T-cell (primary cell): ENCODE data around the gene PKD2L2. TPM values are rescaled to one million over a fixed set of nuclear protein-coding genes. Genes with fewer than 3 reads are reported as not detected.
A peak's percentile ranks its signal among the peaks of the same experiment; 100 is the strongest.

Source experiments
- ATAC-seq, 4 experiments: fragments of 200-7000 bp in 3 of 4; fragments of 150-1000 bp in 1 of 4; cut with Tn5 transposase; replicated peaks in 1 of 4; 1 replicate in 3 of 4; 2 replicates in 1 of 4; pipeline ENCODE4 v1.10.0; 2021; ENCODE audit warnings: moderate library complexity in 3 of 4, mild to moderate bottlenecking in 2 of 4, moderate number of reproducible peaks in 1 of 4
- CTCF ChIA-PET, 2 donors: fragments of 300-600 bp; sonication (Branson Sonifier 250); formaldehyde crosslinking; loops; one replicate each; lab custom pipeline; 2022; ENCODE audit warnings: antibody characterized with exemption in 2 of 2; lab: Charles Lee
- POLR2A ChIA-PET, 2 donors: fragments of 300-600 bp; sonication (Branson Sonifier 250); formaldehyde crosslinking; loops; one replicate each; lab custom pipeline; 2022; ENCODE audit warnings: antibody characterized with exemption in 2 of 2; lab: Charles Lee
- DNase-seq, 35 experiments: peaks; one replicate each; pipeline versions ENCODE4 v3.0.0 to v3.0.0-alpha.2; 2013 to 2023
- H3K27ac ChIP-seq: one replicate; pipeline ENCODE4 v1.5.1; 2013; ENCODE audit warnings: low read length
- H3K27me3 ChIP-seq, 2 experiments: replicated peaks in 1 of 2; 1 replicate in 1 of 2; 2 replicates in 1 of 2; pipeline versions ENCODE4 v1.6.1 to v1.7.0; 2013; ENCODE audit warnings: low read length in 1 of 2, mixed read lengths in 1 of 2; ENCODE audit not compliant: control insufficient read depth in 2 of 2, insufficient read depth in 2 of 2; ENCODE audit errors: extremely low read depth in 1 of 2
- H3K36me3 ChIP-seq, 2 donors: 1 replicate in 1 of 2; 2 replicates in 1 of 2; pipeline versions ENCODE4 v1.6.1 to v1.7.0; 2013; ENCODE audit warnings: low read length in 1 of 2; ENCODE audit not compliant: control insufficient read depth in 2 of 2, insufficient read depth in 1 of 2; ENCODE audit errors: extremely low read depth in 1 of 2
- H3K4me1 ChIP-seq, 2 experiments: 1 replicate in 1 of 2; 2 replicates in 1 of 2; pipeline versions ENCODE4 v1.6.1 to v1.7.0; 2013; ENCODE audit warnings: low read length in 2 of 2, mixed read lengths in 1 of 2; ENCODE audit not compliant: insufficient read depth in 2 of 2, control insufficient read depth in 1 of 2; ENCODE audit errors: extremely low read depth in 1 of 2
- H3K4me3 ChIP-seq, 2 donors: 1 replicate in 1 of 2; 2 replicates in 1 of 2; pipeline versions ENCODE4 v1.5.1 to v1.7.0; 2013; ENCODE audit warnings: mild to moderate bottlenecking in 2 of 2, low read length in 1 of 2, moderate library complexity in 1 of 2; ENCODE audit not compliant: control insufficient read depth in 1 of 2; ENCODE audit errors: extremely low read depth in 1 of 2
- H3K9me3 ChIP-seq: 2 replicates; pipeline ENCODE4 v1.7.0; 2013
- H3K27ac Mint-ChIP-seq, 2 donors: one replicate each; pipeline ENCODE4 v1.8.0; 2020 to 2021; ENCODE audit warnings: mild to moderate bottlenecking in 2 of 2, mixed read lengths in 2 of 2
- H3K27me3 Mint-ChIP-seq, 2 donors: one replicate each; pipeline ENCODE4 v1.8.0; 2021 to 2022; ENCODE audit warnings: mixed read lengths in 2 of 2
- H3K36me3 Mint-ChIP-seq: one replicate; pipeline ENCODE4 v1.8.0; 2021; ENCODE audit warnings: mixed read lengths
- H3K4me1 Mint-ChIP-seq, 3 donors: one replicate each; pipeline ENCODE4 v1.8.0; 2020 to 2022; ENCODE audit warnings: mixed read lengths in 3 of 3, mild to moderate bottlenecking in 1 of 3
- H3K4me3 Mint-ChIP-seq, 3 donors: one replicate each; pipeline ENCODE4 v1.8.0; 2020 to 2022; ENCODE audit warnings: mild to moderate bottlenecking in 3 of 3, mixed read lengths in 3 of 3, moderate library complexity in 3 of 3
- H3K9me3 Mint-ChIP-seq, 3 donors: one replicate each; pipeline ENCODE4 v1.8.0; 2020 to 2022; ENCODE audit warnings: mixed read lengths in 3 of 3
- WGBS: methylation state at CpG from one replicate; pipeline ENCODE4 v1.1.5; 2013; ENCODE audit warnings: missing lambda C conversion rate; ENCODE audit not compliant: insufficient coverage; 5-methylcytosine and 5-hydroxymethylcytosine counted together
- total RNA-seq, 35 experiments: library from RNA in 6 of 35; stranded (reverse) in 6 of 35; fragments of 120-200 nt in 1 of 35; gene quantifications; one replicate each; pipeline versions ENCODE4 v1.2.1 to v1.2.4 and lab custom pipeline; 2013 to 2026

The PKD2L2 gene
- total RNA-seq, 5 donors from 2014 or later (not counting 1 experiment from before 2014, with no cell fraction given): not detected

DNA sequence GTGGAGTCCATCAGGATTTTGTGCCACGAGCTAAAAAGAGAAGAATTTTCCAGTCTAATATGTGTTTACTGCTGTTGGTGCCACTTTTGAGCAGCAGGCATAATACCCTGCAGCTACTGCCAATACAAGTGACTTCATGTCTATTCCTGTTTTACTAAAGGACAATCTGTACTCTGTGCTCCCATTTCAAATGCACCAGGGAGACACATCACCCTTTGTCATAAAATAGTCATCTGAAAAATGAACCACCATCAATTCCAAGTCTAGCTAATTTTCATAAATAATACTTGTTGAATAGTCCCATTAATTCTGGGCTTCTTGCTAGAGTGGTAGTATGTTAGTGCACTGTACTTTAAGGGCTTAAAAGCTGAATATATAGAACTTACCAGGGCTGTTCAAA is 8.9 kb upstream of the PKD2L2 start:
- H3K4me1 ChIP-seq: no peaks in the 10 kb centered on the region
- no CpG with 5 or more reads among the region's 1 CpG for WGBS
- ChIA-PET POLR2A (interaction anchor here in 1 of 2 donors (1.0 kb wide), 1 partner anchor 33 kb away, joined by 3 read pairs; no protein-coding TSS in a partner anchor), CTCF (no interaction called here)
- H3K27me3 Mint-ChIP-seq: no peaks in the 10 kb centered on the region
- no peak overlapping the region for H3K27ac ChIP-seq
- H3K4me3 Mint-ChIP-seq: no peak overlapping the region
- ATAC-seq: no peak
- no peak for DNase-seq
- no peaks in the 10 kb centered on the region for H3K27me3 ChIP-seq
- no peaks in the 10 kb centered on the region for H3K4me1 Mint-ChIP-seq
- peaks cover 6% of the 10 kb centered on the region for H3K36me3 Mint-ChIP-seq
- H3K27ac Mint-ChIP-seq: no peak overlapping the region
- H3K9me3 ChIP-seq: no peaks in the 10 kb centered on the region
- H3K36me3 ChIP-seq: no peaks in the 10 kb centered on the region
- H3K9me3 Mint-ChIP-seq: no peaks in the 10 kb centered on the region
- H3K4me3 ChIP-seq: no peak overlapping the region

DNA sequence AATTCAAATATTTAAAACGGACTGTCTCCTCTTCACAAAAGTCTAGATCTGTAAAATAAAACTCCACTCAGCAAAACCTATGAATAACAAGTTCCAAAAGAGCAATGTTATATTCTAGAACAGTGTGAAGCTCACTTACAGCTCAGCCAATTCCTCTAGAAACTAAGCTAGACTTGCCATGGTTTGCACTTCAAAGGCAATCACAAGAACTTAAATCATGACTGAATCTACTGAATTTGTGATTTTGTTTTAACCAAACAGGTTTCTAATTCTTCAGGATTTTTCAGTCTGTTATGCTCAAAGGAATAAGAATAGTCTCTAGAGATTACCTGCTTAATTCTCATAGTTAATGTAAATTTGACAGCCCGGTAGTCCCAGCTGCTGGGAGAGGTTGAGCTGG is 1.4 kb upstream of the PKD2L2 start:
- H3K4me3 Mint-ChIP-seq: peak overlapping the region in 1 of 3 donors; percentile 87
- ChIA-PET POLR2A (no interaction called here), CTCF (interaction anchor here (0.8 to 1.7 kb wide), 2 partner anchors 109 to 148 kb away, joined by 3 to 4 read pairs; no protein-coding TSS in a partner anchor)
- no peak for ATAC-seq
- H3K27me3 Mint-ChIP-seq: no peaks in the 10 kb centered on the region
- peaks cover 3% of the 10 kb centered on the region for H3K36me3 Mint-ChIP-seq
- H3K36me3 ChIP-seq: no peaks in the 10 kb centered on the region
- WGBS: no CpG with 5 or more reads among the region's 2 CpGs
- no peaks in the 10 kb centered on the region for H3K9me3 ChIP-seq
- peak in 1 of 35 experiments; percentile 3 for DNase-seq
- H3K9me3 Mint-ChIP-seq: no peaks in the 10 kb centered on the region
- no peak overlapping the region for H3K4me3 ChIP-seq
- H3K27ac Mint-ChIP-seq: no peak overlapping the region
- peaks cover 23 to 26% (median 24%) of the 10 kb centered on the region in 3 donors for H3K4me1 Mint-ChIP-seq
- peaks cover 2 to 16% of the 10 kb centered on the region in 2 experiments for H3K4me1 ChIP-seq
- no peaks in the 10 kb centered on the region for H3K27me3 ChIP-seq
- H3K27ac ChIP-seq: peak overlapping the region; percentile 94

DNA sequence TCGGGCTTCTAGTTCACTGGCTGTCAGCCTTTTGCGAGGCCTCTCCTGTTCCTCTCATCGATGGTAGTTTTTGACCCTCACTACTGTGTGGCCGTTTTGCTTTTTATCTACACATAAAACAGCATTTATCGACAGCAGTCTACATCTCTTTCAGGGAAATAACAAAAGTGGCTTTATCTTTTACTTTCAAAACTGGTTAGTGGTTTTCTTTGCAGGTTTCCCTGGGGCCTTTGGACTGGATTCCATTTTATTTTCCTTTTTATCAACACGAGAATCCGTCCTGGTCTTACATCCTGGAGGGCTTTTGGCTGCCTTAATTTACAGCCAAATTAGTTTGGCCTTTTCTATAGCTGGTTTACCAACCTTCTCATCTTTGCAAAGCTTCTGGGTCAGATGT is 793 bp upstream of the PKD2L2 start:
- Mint-ChIP-seq H3K4me1 (peaks cover 23 to 26% (median 24%) of the 10 kb centered on the region in 3 donors), H3K27ac (peak overlapping the region; percentile 86 to 91), H3K9me3 (no peaks in the 10 kb centered on the region), H3K4me3 (peak overlapping the region; percentile 85 to 87 (median 85)), H3K27me3 (no peaks in the 10 kb centered on the region), H3K36me3 (no peaks in the 10 kb centered on the region)
- Histone ChIP-seq H3K36me3 (no peaks in the 10 kb centered on the region), H3K27ac (peak overlapping the region; percentile 94), H3K27me3 (no peaks in the 10 kb centered on the region), H3K9me3 (no peaks in the 10 kb centered on the region), H3K4me3 (peak overlapping the region; percentile 52 to 74), H3K4me1 (peaks cover 2 to 16% of the 10 kb centered on the region in 2 experiments)
- ATAC-seq (no peak), DNase-seq (no peak)
- ChIA-PET POLR2A (no interaction called here), CTCF (interaction anchor here (0.7 to 1.7 kb wide), 5 partner anchors 110 to 464 kb away, joined by 3 to 4 read pairs (median 4); partner anchors contain the start of gene KDM3B (in 1 of the 2))
- WGBS: 55% methylated on average over 5 of the region's 7 CpGs

DNA sequence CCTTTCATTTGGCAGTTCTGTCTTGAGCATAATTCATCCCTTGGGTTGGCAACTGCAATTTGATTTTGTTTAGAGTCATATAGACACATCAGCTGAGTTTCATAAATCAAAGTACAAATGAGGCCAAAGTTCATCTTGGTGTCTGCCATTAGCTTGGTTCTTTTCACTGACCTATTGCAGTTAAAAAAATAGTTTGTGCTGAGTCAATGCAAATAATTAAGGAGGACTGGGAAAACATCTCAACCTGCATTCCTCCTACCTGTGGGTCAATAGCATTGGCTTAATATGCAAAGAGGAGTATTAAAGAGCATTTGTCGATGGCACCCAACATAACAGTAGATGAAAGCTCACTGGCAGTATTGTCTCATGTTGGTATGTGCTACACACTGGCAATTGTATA is 1.6 kb downstream of the PKD2L2 start:
- peaks cover 2 to 16% of the 10 kb centered on the region in 2 experiments for H3K4me1 ChIP-seq
- no peaks in the 10 kb centered on the region for H3K36me3 ChIP-seq
- H3K27me3 ChIP-seq: no peaks in the 10 kb centered on the region
- WGBS: no CpG with 5 or more reads among the region's 1 CpG
- no peak overlapping the region for H3K4me3 Mint-ChIP-seq
- ChIA-PET POLR2A (no interaction called here), CTCF (interaction anchor here in 1 of 2 donors (0.6 to 0.7 kb wide), 4 partner anchors 15 to 517 kb away, joined by 3 to 4 read pairs (median 4); no protein-coding TSS in a partner anchor)
- no peaks in the 10 kb centered on the region for H3K9me3 Mint-ChIP-seq
- H3K9me3 ChIP-seq: no peaks in the 10 kb centered on the region
- H3K4me1 Mint-ChIP-seq: peaks cover 23 to 26% (median 24%) of the 10 kb centered on the region in 3 donors
- ATAC-seq: no peak
- DNase-seq: no peak
- no peak overlapping the region for H3K27ac Mint-ChIP-seq
- H3K4me3 ChIP-seq: no peak overlapping the region
- H3K27ac ChIP-seq: no peak overlapping the region
- H3K27me3 Mint-ChIP-seq: peaks cover 0 to 3% of the 10 kb centered on the region in 2 donors
- no peaks in the 10 kb centered on the region for H3K36me3 Mint-ChIP-seq

DNA sequence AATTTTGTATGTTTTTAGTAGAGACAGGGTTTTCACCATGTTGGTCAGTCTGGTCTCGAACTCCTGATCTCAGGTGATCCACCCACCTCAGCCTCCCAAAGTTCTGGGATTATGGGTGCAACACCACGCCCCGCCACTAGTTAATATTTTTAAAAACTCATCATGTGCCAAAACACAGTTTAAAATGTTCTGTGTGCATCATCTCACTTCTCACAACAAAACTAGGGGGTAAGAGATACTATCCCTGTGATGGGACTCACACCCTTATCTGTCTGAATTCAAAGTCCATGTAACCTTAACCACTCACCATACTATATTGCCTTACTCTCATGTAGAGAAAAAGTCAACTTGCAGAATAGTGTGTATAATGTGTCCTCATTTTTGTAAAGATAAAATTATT is 2.6 kb downstream of the PKD2L2 start:
- Histone ChIP-seq H3K9me3 (no peaks in the 10 kb centered on the region), H3K27me3 (no peaks in the 10 kb centered on the region), H3K4me3 (no peak overlapping the region), H3K27ac (no peak overlapping the region), H3K36me3 (no peaks in the 10 kb centered on the region), H3K4me1 (peaks cover 2 to 16% of the 10 kb centered on the region in 2 experiments)
- CTCF ChIA-PET: interaction anchor here in 1 of 2 donors (0.6 kb wide), 1 partner anchor 22 kb away, joined by 6 read pairs; no protein-coding TSS in a partner anchor
- no peak for ATAC-seq
- no peak for DNase-seq
- no CpG with 5 or more reads among the region's 3 CpGs for WGBS
- Mint-ChIP-seq H3K27me3 (peaks cover 0 to 3% of the 10 kb centered on the region in 2 donors), H3K27ac (no peak overlapping the region), H3K4me1 (peaks cover 17 to 21% (median 18%) of the 10 kb centered on the region in 3 donors), H3K9me3 (no peaks in the 10 kb centered on the region), H3K36me3 (no peaks in the 10 kb centered on the region), H3K4me3 (no peak overlapping the region)
- POLR2A ChIA-PET: no interaction called here

DNA sequence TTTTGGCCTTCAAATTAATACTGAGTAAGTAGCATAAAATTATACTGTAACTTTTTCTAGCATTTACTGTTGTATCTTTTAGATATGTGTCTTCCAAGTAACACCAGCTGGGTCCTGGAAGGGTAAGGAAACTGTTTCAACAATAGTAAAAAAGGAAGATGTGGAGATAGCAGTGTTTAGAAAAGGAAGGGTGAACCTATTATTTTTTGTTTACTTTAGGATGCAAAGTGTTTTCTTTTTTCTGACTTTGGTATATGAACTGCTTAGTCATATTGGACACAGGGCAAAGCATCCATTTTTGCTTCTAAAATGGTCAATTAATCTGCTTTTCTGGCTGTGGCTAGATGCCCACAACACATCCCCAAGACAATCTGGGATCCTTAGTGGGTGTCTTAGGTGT is 5.3 kb downstream of the PKD2L2 start:
- DNase-seq (no peak), ATAC-seq (no peak)
- no peak overlapping the region for H3K27ac Mint-ChIP-seq
- peaks cover 0 to 3% of the 10 kb centered on the region in 2 donors for H3K27me3 Mint-ChIP-seq
- no peak overlapping the region for H3K4me3 Mint-ChIP-seq
- no peaks in the 10 kb centered on the region for H3K36me3 Mint-ChIP-seq
- Histone ChIP-seq H3K27me3 (peaks cover 0 to 4% of the 10 kb centered on the region in 2 experiments), H3K4me3 (no peak overlapping the region), H3K4me1 (peaks cover 0 to 3% of the 10 kb centered on the region in 2 experiments), H3K36me3 (no peaks in the 10 kb centered on the region), H3K9me3 (no peaks in the 10 kb centered on the region), H3K27ac (no peak overlapping the region)
- CTCF ChIA-PET: interaction anchor here in 1 of 2 donors (0.6 kb wide), 1 partner anchor 618 kb away, joined by 4 read pairs; no protein-coding TSS in a partner anchor
- POLR2A ChIA-PET: no interaction called here
- H3K9me3 Mint-ChIP-seq: no peaks in the 10 kb centered on the region
- peaks cover 0 to 3% (median 2%) of the 10 kb centered on the region in 3 donors for H3K4me1 Mint-ChIP-seq
